H9 (cell line): ENCODE data around the gene BMPR2. TPM values are rescaled to one million over a fixed set of nuclear protein-coding genes. Genes with fewer than 3 reads are reported as not detected.

Experiments
- DNase-seq: peaks from one replicate; pipeline ENCODE4 v3.0.0-alpha.2; 2017
- H2AFZ ChIP-seq: one replicate; pipeline ENCODE4 v1.6.1; 2013; ENCODE audit warnings: mild to moderate bottlenecking, low read length, control low read depth, moderate library complexity
- H2AK5ac ChIP-seq: 2 replicates; pipeline ENCODE4 v1.6.1; 2013; ENCODE audit warnings: low read length, control low read depth, mixed read lengths; ENCODE audit not compliant: insufficient read length
- H2BK120ac ChIP-seq: one replicate; pipeline ENCODE4 v1.6.1; 2013; ENCODE audit warnings: low read depth, mild to moderate bottlenecking, low read length, control low read depth, inconsistent platforms; ENCODE audit not compliant: poor library complexity, severe bottlenecking
- H2BK12ac ChIP-seq: 2 replicates; pipeline ENCODE4 v1.6.1; 2013; ENCODE audit warnings: low read length, control low read depth, mixed read lengths, low read depth; ENCODE audit not compliant: insufficient read length
- H2BK15ac ChIP-seq: 2 replicates; pipeline ENCODE4 v1.6.1; 2013; ENCODE audit warnings: low read depth, low read length, control low read depth
- H2BK20ac ChIP-seq: one replicate; pipeline ENCODE4 v1.6.1; 2013; ENCODE audit warnings: low read depth, mild to moderate bottlenecking, low read length, control low read depth, inconsistent platforms; ENCODE audit not compliant: poor library complexity, severe bottlenecking
- H2BK5ac ChIP-seq: 2 replicates; pipeline ENCODE4 v1.6.1; 2013; ENCODE audit warnings: low read length, control low read depth, mixed read lengths; ENCODE audit not compliant: insufficient read length
- H3K14ac ChIP-seq: 2 replicates; pipeline ENCODE4 v1.6.1; 2013; ENCODE audit warnings: low read length, control low read depth; ENCODE audit not compliant: insufficient read depth
- H3K18ac ChIP-seq: 2 replicates; pipeline ENCODE4 v1.6.1; 2013; ENCODE audit warnings: low read depth, mild to moderate bottlenecking, mixed read lengths, low read length, control low read depth; ENCODE audit not compliant: insufficient read length
- H3K23ac ChIP-seq: 2 replicates; pipeline ENCODE4 v1.6.1; 2013; ENCODE audit warnings: low read length, control low read depth, mixed read lengths, low read depth; ENCODE audit not compliant: insufficient read length
- H3K23me2 ChIP-seq: 2 replicates; pipeline ENCODE4 v1.6.1; 2013; ENCODE audit warnings: low read depth, mild to moderate bottlenecking, mixed read lengths, low read length, control low read depth; ENCODE audit not compliant: insufficient read length, poor library complexity, severe bottlenecking
- H3K27ac ChIP-seq: 2 replicates; pipeline ENCODE4 v1.5.1; 2013; ENCODE audit warnings: low read length, control low read depth, mixed read lengths, low read depth; ENCODE audit not compliant: insufficient read length
- H3K27me3 ChIP-seq: 2 replicates; pipeline ENCODE4 v1.6.1; 2013; ENCODE audit warnings: low read length, control low read depth, inconsistent platforms; ENCODE audit not compliant: insufficient read depth
- H3K4ac ChIP-seq: 2 replicates; pipeline ENCODE4 v1.6.1; 2013; ENCODE audit warnings: low read depth, mild to moderate bottlenecking, control low read depth, inconsistent platforms, low read length, moderate library complexity
- H3K4me1 ChIP-seq: 2 replicates; pipeline ENCODE4 v1.6.1; 2013; ENCODE audit warnings: low read length, control low read depth, inconsistent platforms; ENCODE audit not compliant: insufficient read depth
- H3K4me2 ChIP-seq: 2 replicates; pipeline ENCODE4 v1.6.1; 2013; ENCODE audit warnings: low read length, control low read depth, mixed read lengths; ENCODE audit not compliant: insufficient read length, insufficient read depth
- H3K56ac ChIP-seq: 2 replicates; pipeline ENCODE4 v1.6.1; 2013; ENCODE audit warnings: low read depth, mild to moderate bottlenecking, mixed read lengths, low read length, control low read depth; ENCODE audit not compliant: insufficient read length
- H3K79me1 ChIP-seq: 2 replicates; pipeline ENCODE4 v1.6.1; 2013; ENCODE audit warnings: low read depth, mild to moderate bottlenecking, moderate library complexity, low read length, control low read depth, inconsistent platforms; ENCODE audit not compliant: insufficient read depth, poor library complexity, severe bottlenecking
- H3K79me2 ChIP-seq: 2 replicates; pipeline ENCODE4 v1.6.1; 2013; ENCODE audit warnings: low read length, control low read depth, inconsistent platforms; ENCODE audit not compliant: insufficient read depth
- H3K9ac ChIP-seq: 2 replicates; pipeline ENCODE4 v1.6.1; 2013; ENCODE audit warnings: low read length, control low read depth, mixed read lengths; ENCODE audit not compliant: insufficient read length; ENCODE audit errors: extremely low read depth
- H3K9me3 ChIP-seq: one replicate; pipeline ENCODE4 v1.6.1; 2013; ENCODE audit warnings: low read depth, low read length, inconsistent platforms; ENCODE audit not compliant: control insufficient read depth
- H3T11ph ChIP-seq: one replicate; pipeline ENCODE4 v1.6.1; 2013; ENCODE audit warnings: mild to moderate bottlenecking, low read length, control low read depth, inconsistent platforms
- H4K20me1 ChIP-seq: one replicate; pipeline ENCODE4 v1.6.1; 2013; ENCODE audit not compliant: control insufficient read depth, insufficient read length, insufficient read depth
- H4K5ac ChIP-seq: 2 replicates; pipeline ENCODE4 v1.6.1; 2013; ENCODE audit warnings: low read depth, mild to moderate bottlenecking, mixed read lengths, low read length, control low read depth; ENCODE audit not compliant: insufficient read length
- H4K8ac ChIP-seq: replicated peaks from 2 replicates; pipeline ENCODE4 v1.6.1; 2013; ENCODE audit warnings: low read length, control low read depth, mixed read lengths, low read depth; ENCODE audit not compliant: insufficient read length
- H4K91ac ChIP-seq: 2 replicates; pipeline ENCODE4 v1.6.1; 2013; ENCODE audit warnings: low read depth, mild to moderate bottlenecking, moderate library complexity, mixed read lengths, low read length, control low read depth; ENCODE audit not compliant: insufficient read length
- H3K27ac Mint-ChIP-seq, 3 experiments: 2 replicates in 2 of 3; 3 replicates in 1 of 3; pipeline ENCODE4 v1.8.0; 2020 to 2021; ENCODE audit warnings: mixed read lengths in 3 of 3, mild to moderate bottlenecking in 1 of 3, moderate library complexity in 1 of 3
- H3K27me3 Mint-ChIP-seq: 2 replicates; pipeline ENCODE4 v1.8.0; 2021; ENCODE audit warnings: low read depth, mild to moderate bottlenecking, moderate library complexity, mixed read lengths
- H3K36me3 Mint-ChIP-seq, 3 experiments: 2 replicates in 2 of 3; 3 replicates in 1 of 3; pipeline ENCODE4 v1.8.0; 2020 to 2021; ENCODE audit warnings: low read depth in 3 of 3, mixed read lengths in 3 of 3; ENCODE audit not compliant: insufficient read depth in 1 of 3
- H3K4me1 Mint-ChIP-seq, 2 experiments: 2 replicates each; pipeline ENCODE4 v1.8.0; 2020; ENCODE audit warnings: mixed read lengths in 2 of 2
- H3K4me3 Mint-ChIP-seq, 2 experiments: 2 replicates in 1 of 2; 3 replicates in 1 of 2; pipeline ENCODE4 v1.8.0; 2020 to 2021; ENCODE audit warnings: mild to moderate bottlenecking in 2 of 2, mixed read lengths in 2 of 2, moderate library complexity in 1 of 2
- H3K9me3 Mint-ChIP-seq, 2 experiments: 2 replicates in 1 of 2; 3 replicates in 1 of 2; pipeline ENCODE4 v1.8.0; 2020; ENCODE audit warnings: mild to moderate bottlenecking in 2 of 2, mixed read lengths in 2 of 2, moderate library complexity in 1 of 2
- total RNA-seq: library from RNA; stranded (reverse); gene quantifications from 2 replicates; pipeline ENCODE4 v1.2.1, GENCODE V29; 2021
- TF ChIP-seq, protein P1 (sequence below): fragments of 200-600 bp; sonication (generic); conservative IDR thresholded peaks from 3 replicates; pipeline ENCODE4 v1.8.0; 2021; ENCODE audit warnings: antibody characterized with exemption, mild to moderate bottlenecking

BMPR2 gene
- total RNA-seq, 1 experiment from 2014 or later: 17.3 TPM

GRCh38 chr2:202490479-202490878, 114.4 kb downstream of the BMPR2 start:
- no peak overlapping the region for H2BK15ac ChIP-seq
- no peak overlapping the region for H3K4ac ChIP-seq
- H3K27me3 Mint-ChIP-seq: no peaks in the 10 kb centered on the region
- H3T11ph ChIP-seq: no peak overlapping the region
- TF ChIP-seq, protein P1, sequence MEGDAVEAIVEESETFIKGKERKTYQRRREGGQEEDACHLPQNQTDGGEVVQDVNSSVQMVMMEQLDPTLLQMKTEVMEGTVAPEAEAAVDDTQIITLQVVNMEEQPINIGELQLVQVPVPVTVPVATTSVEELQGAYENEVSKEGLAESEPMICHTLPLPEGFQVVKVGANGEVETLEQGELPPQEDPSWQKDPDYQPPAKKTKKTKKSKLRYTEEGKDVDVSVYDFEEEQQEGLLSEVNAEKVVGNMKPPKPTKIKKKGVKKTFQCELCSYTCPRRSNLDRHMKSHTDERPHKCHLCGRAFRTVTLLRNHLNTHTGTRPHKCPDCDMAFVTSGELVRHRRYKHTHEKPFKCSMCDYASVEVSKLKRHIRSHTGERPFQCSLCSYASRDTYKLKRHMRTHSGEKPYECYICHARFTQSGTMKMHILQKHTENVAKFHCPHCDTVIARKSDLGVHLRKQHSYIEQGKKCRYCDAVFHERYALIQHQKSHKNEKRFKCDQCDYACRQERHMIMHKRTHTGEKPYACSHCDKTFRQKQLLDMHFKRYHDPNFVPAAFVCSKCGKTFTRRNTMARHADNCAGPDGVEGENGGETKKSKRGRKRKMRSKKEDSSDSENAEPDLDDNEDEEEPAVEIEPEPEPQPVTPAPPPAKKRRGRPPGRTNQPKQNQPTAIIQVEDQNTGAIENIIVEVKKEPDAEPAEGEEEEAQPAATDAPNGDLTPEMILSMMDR: no peak
- no peak overlapping the region for H3K14ac ChIP-seq
- H3K18ac ChIP-seq: no peak overlapping the region
- no peak overlapping the region for H2AFZ ChIP-seq
- no peaks in the 10 kb centered on the region for H3K27me3 ChIP-seq
- H2BK12ac ChIP-seq: no peak overlapping the region
- H3K27ac Mint-ChIP-seq: peak overlapping the region in 1 of 3 experiments; percentile 57; a peak in 1 of 7 replicates
- H4K91ac ChIP-seq: no peak overlapping the region
- no peak overlapping the region for H3K56ac ChIP-seq
- no peaks in the 10 kb centered on the region; the same call in 1 of the 2 replicates for H3K4me1 ChIP-seq
- peaks cover 16 to 18% of the 10 kb centered on the region in 2 experiments for H3K4me1 Mint-ChIP-seq
- H2AK5ac ChIP-seq: no peak overlapping the region
- no peak overlapping the region for H3K23ac ChIP-seq
- no peak overlapping the region for H2BK20ac ChIP-seq
- H2BK5ac ChIP-seq: no peak overlapping the region
- no peak overlapping the region for H4K8ac ChIP-seq
- no peak overlapping the region for H4K5ac ChIP-seq
- H3K23me2 ChIP-seq: no peaks in the 10 kb centered on the region
- no peaks in the 10 kb centered on the region for H3K9me3 ChIP-seq
- no peak overlapping the region for H2BK120ac ChIP-seq
- H3K4me2 ChIP-seq: no peak overlapping the region
- no peak overlapping the region for H3K4me3 Mint-ChIP-seq
- no peak overlapping the region for H3K9ac ChIP-seq
- H3K36me3 Mint-ChIP-seq: 0 out of 7 replicates have a peak, but pooled peaks cover 0 to 2% (median 0%) of the 10 kb centered on the region in 3 experiments
- no peak overlapping the region for H3K27ac ChIP-seq
- no peaks in the 10 kb centered on the region for H4K20me1 ChIP-seq
- H3K9me3 Mint-ChIP-seq: no peaks in the 10 kb centered on the region
- no peaks in the 10 kb centered on the region for H3K79me1 ChIP-seq
- no peaks in the 10 kb centered on the region for H3K79me2 ChIP-seq
- DNase-seq: no peak
